Dermis blood vessel endothelial cell (primary cell): ENCODE measurements around the gene SEMA3G. TPM values are rescaled to one million over a fixed set of nuclear protein-coding genes. Genes with fewer than 3 reads are reported as not detected.

Experiments used
- DNase-seq: peaks from one replicate; pipeline ENCODE4 v3.0.0; 2010
- total RNA-seq: library from RNA; depleted of rRNA; stranded (reverse); fragments of >200 nt; gene quantifications from 2 replicates; pipeline ENCODE4 v1.2.3, GENCODE V29; 2014

SEMA3G gene
- total RNA-seq, 1 donor from 2014 or later: 30.5 TPM

DNA sequence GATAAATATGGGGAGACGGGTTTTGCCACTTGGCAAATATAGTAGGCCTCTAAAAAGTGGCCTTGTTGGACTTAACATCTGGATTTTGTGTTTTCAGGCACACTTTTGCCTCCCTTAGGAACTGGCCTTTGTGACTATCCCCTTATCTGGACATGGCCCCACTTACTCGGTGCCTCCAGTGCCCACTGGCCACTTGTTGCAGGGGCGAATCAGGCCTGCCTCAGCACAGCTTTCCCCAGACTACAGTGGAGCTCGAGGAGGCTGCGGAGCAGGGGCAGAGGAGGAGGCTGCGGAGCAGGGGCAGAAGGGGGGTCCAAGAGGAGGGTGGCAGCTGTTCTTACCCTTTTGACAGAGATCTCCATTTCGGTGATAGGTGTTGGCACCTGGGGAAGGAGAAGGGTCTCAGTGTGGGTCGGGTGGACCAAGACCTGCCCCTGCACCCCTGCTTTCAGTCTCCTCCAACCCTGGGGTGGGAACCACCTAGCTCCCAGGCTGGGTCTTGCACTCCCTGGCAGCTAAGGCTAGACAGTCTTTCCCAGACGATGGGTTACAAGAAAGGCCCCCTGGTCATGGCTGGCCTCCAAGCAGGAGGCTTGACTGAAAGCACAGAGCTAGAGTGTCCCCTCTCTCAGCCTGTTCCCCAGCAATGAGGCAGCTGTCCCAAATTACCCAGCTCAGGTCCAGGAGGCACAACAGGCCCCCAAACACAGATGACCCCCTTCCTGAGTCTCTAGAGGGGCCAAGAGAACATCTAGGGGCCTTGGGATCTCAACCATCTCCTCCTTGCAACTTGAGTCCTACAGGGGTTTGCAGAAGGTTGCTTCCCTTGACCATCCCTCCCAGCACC lies 6.1 kb downstream of the SEMA3G start:
- no peak for DNase-seq

DNA sequence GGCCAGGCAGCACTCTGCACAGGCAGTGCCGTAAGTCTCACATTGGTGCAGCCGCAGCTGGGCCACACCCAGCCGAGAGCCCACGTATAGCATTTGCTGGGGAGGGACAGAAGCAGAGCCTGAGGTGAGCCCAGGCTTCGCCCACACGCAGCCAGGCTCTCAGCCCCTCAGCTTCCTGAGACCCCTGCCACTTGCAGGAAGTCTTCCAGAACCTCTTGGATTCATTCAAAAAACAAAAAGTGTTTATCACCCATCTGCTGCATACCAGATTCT lies 6.9 kb downstream of the SEMA3G start:
- no peak for DNase-seq

DNA sequence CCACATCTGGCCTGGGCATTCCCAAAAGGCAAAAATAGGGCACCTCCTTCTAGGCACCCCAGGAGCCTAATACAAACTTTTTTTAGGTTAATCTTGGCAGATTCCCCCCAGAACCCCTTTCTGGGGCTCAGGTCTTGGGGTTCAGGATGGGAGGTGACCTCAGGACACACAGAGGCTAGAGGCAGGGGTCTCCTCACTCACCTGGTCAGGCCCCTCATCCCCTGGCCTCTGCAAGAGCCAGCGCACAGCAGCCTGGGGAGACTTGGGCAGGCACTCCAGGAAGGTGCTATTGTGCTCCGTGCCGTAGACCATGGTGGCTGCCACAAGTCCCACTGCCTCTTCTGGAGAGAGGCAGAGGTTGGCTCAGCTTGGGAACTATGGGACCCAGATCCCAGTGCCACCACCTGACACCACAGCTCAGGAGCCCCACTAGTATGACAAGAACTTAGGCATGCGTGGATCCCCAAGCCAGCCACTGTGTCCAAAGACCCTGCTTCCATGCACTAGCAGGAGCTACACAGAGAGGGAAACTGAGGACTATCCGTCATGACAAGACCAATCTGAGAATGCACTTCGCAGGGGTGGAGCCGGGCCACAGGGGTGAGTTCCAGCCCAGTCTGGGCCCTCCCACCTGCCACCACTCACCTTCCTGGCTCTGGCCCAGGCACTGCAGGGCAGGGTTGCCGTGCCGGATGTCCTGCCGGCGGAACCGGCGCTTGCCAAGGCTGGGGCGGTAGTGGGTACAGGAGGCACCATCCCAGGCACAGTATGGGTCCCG lies 7.4 kb downstream of the SEMA3G start:
- no peak for DNase-seq

DNA sequence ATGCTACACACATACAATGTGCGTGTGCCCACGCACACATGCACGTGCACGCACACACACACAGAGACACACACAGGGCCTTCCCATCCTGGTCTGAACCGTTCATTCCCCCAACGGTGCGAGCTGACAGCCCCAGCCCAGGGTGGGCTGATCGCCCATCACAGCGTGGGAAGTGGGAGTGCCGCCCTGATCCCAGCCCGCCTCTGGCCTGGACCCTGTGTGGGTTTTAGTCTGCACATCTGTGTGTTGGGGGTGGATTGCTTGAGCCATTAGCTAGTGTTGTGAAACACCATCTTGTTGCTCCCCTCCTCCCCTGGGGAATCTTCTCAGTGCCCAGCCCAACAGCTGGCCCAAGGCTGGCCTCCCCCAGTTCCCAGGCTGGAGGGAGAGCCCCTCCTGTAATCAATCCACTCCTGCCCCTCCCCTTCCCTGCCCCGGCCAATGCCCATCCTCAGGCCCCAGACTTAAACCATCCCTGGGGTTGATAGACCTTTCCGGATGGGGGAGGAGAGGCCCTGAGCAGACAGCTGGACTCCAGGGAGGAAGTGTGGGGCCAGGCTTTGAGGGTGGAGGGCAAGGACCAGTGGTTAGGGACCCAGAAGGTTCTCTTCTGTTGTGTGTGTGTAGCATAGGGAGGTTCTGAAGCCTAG lies 8.3 kb downstream of the SEMA3G start:
- peak; percentile 28 for DNase-seq

DNA sequence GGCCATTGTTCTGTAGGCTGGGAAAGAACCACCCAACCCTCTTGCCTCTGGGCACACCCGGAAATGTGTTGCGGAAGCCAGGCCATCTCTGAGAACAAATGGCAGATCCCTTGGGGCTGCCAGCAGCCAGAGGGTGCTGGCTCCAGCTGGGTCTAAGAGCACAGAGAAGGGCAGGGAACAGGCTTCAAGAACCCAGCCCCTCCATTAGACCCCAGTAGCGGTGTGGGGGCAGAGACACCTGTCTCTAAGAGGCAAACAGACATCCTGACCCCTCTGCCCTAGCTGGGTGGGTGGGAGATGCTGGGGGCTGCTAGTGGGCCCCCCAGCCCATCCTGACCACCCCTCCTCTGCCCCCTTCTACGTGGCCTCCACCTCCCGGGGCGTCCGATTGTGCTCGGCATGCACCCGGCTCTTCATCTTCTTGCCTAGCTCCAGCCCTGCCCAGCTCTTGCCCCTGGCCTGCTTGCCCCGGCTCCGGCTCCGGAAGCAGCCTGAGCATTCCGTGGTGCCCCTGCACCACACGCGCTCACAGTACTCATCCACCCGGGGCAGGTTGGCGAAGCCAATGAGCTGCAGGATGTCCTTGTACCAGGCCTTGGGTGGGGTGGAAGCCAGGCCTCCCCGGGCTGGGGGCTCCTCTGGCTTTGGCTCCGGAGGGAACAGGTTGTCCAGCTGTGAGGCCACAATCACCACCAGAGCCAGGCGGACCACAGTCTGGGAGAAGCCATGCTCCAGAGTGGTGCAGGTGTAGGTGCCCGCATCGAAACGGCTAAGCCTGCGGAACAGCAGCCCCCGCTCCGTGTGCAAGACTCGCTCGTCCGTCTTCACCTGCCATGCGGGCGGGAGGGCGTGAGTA lies 9.4 kb downstream of the SEMA3G start:
- peak; percentile 45 for DNase-seq

DNA sequence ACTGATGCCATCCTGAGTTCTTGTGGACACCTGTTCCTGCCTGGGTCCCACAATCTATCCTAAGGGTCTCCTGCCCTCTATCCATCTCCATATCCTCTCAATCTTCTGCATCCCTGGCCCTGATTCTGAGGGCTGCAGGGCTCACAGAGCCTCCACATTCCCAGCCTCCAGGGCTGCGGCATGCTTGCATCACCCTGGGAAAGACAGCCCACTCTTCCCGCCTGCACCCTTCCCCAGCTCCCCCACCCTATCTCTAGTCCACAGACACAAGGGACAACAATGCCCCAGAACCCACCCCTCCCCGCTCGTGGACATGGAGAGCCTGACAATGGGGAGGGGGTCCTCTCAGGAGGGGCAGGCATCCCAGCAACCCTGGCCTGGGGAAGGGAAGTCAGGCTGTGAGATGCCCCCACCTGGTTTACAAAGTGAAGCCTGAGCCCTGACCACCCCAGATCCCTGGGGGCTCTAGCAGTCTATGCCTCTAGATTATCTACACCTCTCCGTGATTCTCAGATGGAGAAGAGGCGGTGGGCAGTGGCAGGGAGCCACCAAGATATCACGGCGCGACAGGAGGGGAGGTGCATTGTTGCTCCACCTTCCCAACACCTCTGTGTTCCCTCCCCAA lies 10.3 kb downstream of the SEMA3G start:
- DNase-seq: no peak

DNA sequence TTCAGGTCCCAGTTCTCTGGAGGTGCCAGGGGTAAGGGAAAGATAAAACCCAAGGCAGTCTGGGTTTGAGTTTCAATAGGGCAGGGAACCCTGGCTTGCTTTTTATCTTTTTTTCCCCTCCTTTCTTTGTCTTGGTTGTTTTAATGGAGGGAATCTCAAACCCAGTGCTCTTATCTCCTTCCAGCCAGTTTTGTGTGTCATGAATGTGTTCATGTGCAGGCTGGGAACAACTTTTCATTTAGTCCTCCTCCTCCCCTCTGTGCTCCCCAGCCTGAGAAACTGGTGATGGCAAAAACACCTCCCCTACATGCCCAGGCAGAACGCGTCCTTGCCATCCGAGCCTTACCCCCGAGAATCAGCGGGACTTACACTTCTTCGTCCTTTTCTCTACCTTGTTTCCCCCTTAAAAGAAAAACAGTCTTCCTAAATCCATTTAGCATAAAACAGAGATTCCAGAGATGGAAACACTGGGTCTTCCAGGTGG lies 10.9 kb downstream of the SEMA3G start:
- DNase-seq: no peak

DNA sequence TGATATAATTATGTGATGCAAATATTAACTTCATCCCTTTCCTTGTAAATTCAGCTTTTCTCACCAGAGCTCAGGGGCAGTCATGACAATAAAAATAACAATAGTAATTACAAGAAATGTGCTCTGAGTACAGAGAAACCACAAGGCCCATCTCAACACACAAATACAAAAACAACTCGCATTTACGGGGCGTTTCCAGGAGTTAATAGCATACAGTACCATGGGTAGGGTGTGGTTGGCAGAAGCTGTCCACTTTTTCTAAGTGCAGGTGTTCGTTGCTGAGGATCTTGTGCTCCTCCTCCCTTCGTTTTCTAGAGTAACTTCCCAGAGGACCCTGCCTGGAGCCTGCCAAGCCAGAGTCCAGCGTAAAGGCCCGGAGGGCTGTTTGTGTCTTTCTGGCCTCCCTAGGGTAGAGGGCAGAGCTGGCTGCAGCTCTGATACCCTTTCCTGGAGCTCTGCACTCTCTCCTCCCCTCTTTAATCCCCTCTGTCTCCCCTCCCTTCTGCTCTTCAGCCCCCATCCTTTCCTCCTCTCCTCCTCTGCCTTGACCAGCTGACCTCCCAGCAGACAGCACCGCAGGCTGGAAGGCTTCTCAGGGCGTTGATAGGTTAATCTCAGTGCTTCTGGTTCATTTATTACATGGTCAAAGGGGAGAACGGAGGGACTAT lies 11.4 kb downstream of the SEMA3G start:
- DNase-seq: no peak

DNA sequence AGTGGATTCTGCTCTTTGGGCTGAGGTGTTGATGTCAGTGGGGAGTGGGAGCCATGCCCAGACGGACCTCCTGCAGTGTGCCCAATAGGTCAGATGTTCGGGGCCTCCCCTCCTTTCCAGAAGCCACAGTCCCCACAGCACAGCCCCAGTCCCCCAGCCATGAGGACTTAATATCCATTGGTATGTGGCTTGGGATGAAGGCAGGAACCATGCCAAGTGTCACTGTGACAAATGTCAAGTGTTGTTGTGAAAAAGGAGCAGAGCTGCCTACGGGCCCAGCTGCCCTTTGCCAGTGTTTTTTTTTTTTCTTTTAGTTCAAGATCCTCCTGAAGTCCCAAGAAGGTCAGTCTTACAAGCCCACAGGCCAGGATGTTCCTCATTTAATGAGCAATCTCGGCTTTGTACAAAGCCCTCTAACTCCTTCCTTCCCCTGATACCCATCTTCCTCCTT lies 12.2 kb downstream of the SEMA3G start:
- DNase-seq: no peak

DNA sequence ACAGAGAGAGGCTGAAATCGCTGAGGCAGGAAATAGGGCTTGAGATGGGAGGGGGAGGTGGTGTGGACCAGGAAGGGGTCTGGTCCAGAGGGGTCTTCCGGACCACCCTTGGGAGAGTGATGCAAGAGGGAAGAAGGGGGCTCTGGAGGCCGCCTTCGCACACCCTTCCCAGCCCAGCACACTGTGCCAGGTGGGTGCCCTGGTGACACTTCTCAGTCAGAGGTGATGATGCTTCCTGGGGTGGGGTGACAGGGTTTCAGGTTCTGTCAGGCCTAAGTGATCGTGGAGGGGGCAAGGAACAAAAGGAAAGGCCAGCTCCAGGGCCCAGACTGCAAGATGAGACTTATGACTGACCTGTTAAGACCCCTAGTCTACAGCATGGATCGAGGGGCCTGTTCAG lies 12.7 kb downstream of the SEMA3G start:
- no peak for DNase-seq

DNA sequence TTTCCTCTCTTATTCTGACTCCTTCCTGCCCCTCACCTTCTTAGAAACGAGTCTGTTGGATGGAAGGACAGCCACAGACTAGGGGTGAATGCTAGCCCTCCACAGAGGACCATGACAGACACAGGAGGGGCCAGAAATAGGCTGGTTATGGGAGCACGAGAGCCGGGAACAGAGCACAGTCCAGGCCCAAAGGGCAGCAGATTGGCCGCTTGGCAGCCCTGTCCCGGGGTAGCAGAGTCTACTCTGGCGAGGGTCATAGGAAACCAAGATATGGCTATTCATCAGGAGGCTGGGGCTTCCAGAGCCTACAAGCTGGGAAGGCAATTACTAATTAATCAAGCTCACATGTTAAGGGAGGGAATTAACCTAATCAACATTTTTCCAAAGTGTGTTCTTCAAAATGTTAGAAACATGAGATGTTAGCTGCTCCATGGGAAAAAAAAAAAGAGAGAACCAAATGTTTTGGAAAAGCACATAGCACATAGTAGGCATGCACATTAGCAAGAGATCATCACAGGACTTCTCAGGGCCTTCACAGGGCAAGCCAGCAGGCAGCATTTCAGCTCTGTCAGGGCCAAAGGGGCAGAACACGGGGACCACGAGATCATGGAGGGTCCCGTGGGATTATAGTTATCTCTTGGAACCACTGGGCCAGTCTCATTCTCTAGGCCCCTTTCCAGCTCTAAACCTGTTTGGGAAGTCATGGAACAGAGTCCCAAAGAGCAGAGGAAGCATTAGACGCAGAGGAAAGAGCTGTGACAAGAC lies 13.3 kb downstream of the SEMA3G start:
- DNase-seq: no peak

DNA sequence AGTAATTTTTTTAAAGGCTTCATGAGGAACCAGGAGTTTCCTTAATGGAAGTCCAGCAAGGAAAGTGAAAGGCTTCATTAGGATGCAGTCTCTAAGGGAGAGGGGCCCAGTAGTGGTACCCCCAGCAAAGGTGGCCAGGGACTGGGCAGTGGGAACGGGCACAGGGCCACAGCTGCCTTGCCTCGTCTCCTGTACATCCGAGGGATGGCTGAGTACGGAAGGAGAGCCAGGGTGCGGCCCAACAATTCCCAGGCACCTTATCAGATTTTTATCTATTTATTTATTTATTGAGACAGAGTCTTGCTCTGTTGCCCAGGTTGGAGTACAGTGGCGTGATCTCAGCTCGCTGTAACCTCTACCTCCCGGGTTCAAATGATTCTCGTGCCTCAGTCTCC lies 14.5 kb downstream of the SEMA3G start:
- DNase-seq: no peak

DNA sequence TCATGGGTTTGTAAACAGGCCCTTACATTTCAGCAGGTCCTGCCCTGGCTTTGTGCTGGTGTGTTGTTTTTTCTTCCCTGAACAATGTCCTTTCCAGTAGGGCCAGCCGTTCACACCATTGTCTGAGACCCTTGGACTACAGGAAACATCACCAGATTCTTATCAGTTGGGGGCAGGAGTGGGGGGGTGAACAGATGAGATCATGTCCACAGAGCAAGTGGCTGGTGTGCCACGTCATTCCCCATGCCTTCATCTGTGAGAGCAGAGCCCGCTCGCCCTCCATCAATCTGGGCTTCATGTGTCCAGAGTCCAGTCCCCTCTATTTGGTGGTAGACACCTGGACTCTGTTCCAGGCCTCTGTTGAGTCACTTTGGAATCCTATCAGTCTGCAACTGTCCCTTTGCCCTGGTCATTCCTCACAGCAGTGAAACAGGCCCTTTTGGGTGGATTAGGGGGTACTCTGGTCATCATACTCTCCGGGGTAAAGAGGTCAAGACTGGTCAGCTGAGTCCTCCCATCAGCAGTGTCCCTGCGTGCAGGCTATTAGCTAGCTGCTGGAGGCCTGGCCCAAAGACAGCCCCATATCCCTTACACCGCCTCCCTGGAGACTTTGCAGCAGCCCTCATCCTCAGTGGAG lies 15.0 kb downstream of the SEMA3G start:
- DNase-seq: peak; percentile 99

DNA sequence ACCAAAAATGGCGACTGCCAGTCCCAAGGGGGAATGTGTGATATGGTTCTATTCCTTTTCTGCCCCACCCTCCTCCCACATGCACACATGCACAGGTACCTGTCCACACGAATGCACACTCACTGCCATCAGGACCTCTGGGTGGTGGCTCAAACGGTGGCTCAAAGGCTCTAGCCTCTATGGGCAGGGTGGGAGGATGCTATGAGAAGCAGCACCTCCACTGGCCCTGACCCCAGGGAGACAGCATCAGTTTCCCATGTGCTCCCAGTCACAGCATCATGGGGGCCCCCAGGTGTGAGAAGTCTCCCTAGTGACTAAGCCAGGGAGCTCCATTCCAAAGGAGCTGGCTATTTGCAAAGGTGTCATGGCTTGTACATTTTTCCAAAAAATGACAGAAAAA lies 15.9 kb downstream of the SEMA3G start:
- peak; percentile 29 for DNase-seq

DNA sequence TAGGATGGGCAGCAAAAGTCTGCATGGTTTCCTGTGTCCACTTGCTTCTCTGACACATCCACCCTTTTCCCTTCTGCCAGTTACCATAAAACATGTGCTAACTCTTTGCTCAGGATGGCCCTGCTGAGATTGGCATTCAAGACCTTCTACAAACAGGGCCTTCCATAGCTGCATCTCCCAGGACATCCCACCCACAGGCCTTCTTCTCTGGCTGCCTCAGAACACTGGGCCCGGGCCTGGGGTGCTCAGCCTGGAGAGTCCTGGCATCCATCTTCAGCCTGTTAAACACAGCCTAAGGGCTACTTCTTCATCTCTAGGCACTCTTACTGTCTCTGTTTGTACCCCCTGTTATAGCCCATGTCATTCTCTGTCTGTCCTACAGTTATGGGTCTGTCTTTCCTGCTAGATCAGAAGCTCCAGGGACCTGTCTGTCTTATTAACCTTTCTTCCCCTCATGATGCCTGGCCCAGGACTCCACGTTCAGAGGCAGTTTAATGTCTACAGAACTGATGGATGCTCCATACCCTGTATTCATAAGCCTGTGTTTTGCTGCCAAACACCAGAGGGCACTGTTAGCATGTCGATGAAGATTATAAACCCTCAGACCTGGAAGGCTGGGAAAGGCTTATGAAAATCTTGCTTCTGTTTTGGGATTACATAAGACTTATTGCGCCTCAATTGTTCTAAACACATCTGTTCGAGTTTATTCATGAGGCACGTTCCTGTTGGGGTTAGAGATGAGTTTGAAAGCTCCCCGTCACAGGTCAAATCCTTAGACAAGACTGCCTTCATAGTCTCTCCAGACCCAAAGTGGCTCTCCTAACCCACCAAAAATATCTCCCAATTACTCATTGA lies 16.5 kb downstream of the SEMA3G start:
- peak; percentile 95 for DNase-seq

DNA sequence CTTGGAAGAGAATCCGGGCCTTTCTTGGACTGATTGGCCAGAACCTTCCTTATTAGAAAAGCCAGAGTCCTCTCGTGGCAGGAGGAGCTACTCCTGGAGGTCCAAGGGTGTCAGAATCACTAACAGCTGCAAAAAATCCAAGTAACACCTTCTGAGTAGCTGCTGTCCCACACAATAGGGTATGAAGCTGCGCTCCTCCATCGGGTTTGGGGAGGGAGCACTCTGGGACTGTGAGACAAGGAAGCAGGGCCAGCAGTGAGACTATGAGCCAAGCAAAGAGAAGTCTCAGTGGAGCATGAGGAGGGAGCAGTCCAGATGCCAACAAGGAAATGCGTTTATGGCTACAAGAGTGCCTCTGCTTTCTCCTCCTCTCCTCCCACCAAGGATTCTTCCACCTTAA lies 21.7 kb downstream of the SEMA3G start:
- DNase-seq: no peak

DNA sequence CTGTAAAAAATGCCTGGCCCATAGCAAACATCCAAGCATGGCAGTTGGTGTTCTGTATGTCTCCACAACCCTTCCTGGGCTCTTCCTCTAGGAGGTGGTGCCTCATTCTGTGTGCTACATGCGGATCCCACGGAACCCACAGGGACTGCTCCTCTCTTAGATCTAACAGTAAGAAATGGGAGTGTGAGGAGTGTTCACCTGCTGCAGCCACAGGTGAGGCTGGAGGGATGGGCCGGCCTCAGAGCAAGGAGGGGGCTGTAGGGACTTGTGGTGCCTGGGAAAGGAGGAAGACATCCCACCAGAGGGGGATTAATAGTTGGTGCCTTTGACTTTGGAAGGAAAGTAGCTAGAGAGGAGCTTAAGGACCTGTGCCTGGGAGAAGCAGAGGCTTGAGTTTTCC lies 22.2 kb downstream of the SEMA3G start:
- DNase-seq: no peak

DNA sequence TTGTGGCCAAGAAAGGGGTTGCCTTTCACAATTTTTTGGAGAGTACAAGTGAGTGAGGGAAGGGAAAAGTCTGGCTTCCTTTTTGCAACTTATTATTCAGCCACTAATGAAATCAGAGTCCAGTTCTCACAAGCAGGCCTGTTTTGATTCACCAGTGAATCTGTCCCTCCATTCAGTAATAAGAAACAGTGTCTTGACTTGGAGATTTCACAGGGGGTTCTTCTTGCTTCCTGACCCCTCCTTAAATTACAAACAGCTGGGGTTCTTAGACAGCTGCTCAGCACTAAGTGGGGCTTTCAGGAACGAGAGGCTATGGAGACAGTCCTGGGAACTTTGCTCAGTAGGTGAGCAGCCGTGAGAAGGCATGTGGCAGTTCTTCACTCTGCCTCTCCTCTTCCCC lies 24.5 kb downstream of the SEMA3G start:
- no peak for DNase-seq

DNA sequence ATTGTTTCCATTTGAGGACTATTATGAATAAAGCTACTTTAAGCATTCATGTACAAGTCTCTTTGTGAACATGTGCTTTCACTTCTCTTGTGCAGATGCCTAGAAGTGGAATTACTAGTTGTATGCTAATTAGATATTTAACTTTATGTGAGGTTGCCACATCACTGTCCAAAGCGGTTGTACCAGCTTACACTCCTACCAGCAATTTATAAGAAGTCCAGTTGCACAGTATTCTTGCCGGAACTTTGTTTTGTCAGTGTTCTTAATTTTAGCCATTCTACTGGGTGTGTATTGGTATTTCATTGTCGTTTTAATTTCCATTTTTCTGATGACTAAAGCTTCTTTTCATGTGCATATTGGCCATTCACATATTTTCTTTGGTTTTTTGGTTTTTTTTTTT lies 29.1 kb downstream of the SEMA3G start:
- DNase-seq: no peak
